Activated B cell treated with CpG ODN at 0.5 μM for 24 hours (primary cell): ENCODE measurements around the gene SYNE2. TPM values are rescaled to one million over a fixed set of nuclear protein-coding genes. Genes with fewer than 3 reads are reported as not detected.

ENCODE experiments used
- ATAC-seq: fragments of 200-7000 bp; cut with Tn5 transposase; one replicate; pipeline ENCODE4 v1.10.0; 2021; ENCODE audit warnings: low read depth, mild to moderate bottlenecking, moderate library complexity
- CTCF ChIA-PET: fragments of 350-600 bp; sonication (Branson Sonifier 250); formaldehyde crosslinking; loops from one replicate; lab custom pipeline; 2021; ENCODE audit warnings: antibody characterized with exemption; lab: Charles Lee
- POLR2A ChIA-PET: fragments of 350-600 bp; sonication (Branson Sonifier 250); formaldehyde crosslinking; loops from one replicate; lab custom pipeline; 2021; ENCODE audit warnings: antibody characterized with exemption; lab: Charles Lee
- DNase-seq: peaks from one replicate; pipeline ENCODE4 v3.0.0; 2022
- H3K27ac Mint-ChIP-seq: one replicate; pipeline ENCODE4 v1.8.0; 2020; ENCODE audit warnings: mixed read lengths
- H3K27me3 Mint-ChIP-seq: one replicate; pipeline ENCODE4 v1.8.0; 2021; ENCODE audit warnings: mixed read lengths
- H3K36me3 Mint-ChIP-seq: one replicate; pipeline ENCODE4 v1.8.0; 2021; ENCODE audit warnings: low read depth, mixed read lengths
- H3K4me1 Mint-ChIP-seq: one replicate; pipeline ENCODE4 v1.8.0; 2021; ENCODE audit warnings: mixed read lengths
- H3K4me3 Mint-ChIP-seq: one replicate; pipeline ENCODE4 v1.8.0; 2020; ENCODE audit warnings: mild to moderate bottlenecking, mixed read lengths
- H3K9me3 Mint-ChIP-seq: one replicate; pipeline ENCODE4 v1.8.0; 2020; ENCODE audit warnings: mixed read lengths
- intact Hi-C: fragments of 100-400 bp; cut with micrococcal nuclease; formaldehyde crosslinking; loops from one replicate; pipeline ENCODE4 v1.15.1; 2024
- total RNA-seq: library from RNA; stranded (reverse); gene quantifications from 2 replicates; pipeline ENCODE4 v1.2.3, GENCODE V29; 2022
- TF ChIP-seq, protein P1 (sequence below): fragments of 200-600 bp; IDR thresholded peaks from one replicate; pipeline ENCODE4 v1.8.0; 2022; ENCODE audit warnings: antibody characterized with exemption, mild to moderate bottlenecking

The SYNE2 gene
- total RNA-seq, 1 donor from 2014 or later: 40.1 TPM

DNA sequence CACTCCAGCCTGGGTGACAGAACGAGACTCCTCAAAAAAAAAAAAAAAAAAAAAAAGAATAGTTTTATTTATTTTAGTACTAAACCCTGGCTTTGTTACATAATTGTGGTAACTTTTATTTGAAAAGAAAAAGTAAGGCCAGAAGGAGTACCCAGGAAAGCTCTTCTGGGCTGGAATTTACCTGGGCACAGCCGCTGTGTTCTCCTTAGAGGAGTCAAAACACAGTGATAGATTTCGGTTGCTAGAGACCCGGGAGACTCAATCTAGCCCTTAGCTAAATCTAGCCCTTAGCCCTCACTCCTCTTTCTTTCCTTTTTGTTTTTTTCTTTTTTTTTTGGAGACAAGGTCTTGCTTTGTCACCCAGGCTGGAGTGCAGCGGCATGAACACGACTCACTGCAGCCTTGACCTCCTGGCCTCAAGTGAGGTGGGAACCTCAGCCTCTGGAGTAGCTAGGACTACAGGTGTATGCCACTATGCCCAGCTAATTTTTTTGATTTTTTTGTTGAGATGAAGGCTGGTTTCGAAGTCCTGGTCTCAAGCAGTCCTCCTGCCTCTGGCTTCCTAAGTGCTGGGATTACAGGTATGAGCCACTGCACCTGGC, 49.7 kb downstream of the SYNE2 start:
- H3K36me3 Mint-ChIP-seq: no peaks in the 10 kb centered on the region
- CTCF ChIA-PET: no interaction called here
- H3K27me3 Mint-ChIP-seq: no peaks in the 10 kb centered on the region
- H3K4me1 Mint-ChIP-seq: peaks cover 13% of the 10 kb centered on the region
- H3K27ac Mint-ChIP-seq: no peak overlapping the region
- DNase-seq: no peak
- POLR2A ChIA-PET: no interaction called here
- intact Hi-C loops: no loop called here
- H3K9me3 Mint-ChIP-seq: no peaks in the 10 kb centered on the region
- no peak for ATAC-seq
- TF ChIP-seq, protein P1, sequence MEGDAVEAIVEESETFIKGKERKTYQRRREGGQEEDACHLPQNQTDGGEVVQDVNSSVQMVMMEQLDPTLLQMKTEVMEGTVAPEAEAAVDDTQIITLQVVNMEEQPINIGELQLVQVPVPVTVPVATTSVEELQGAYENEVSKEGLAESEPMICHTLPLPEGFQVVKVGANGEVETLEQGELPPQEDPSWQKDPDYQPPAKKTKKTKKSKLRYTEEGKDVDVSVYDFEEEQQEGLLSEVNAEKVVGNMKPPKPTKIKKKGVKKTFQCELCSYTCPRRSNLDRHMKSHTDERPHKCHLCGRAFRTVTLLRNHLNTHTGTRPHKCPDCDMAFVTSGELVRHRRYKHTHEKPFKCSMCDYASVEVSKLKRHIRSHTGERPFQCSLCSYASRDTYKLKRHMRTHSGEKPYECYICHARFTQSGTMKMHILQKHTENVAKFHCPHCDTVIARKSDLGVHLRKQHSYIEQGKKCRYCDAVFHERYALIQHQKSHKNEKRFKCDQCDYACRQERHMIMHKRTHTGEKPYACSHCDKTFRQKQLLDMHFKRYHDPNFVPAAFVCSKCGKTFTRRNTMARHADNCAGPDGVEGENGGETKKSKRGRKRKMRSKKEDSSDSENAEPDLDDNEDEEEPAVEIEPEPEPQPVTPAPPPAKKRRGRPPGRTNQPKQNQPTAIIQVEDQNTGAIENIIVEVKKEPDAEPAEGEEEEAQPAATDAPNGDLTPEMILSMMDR: no peak
- no peak overlapping the region for H3K4me3 Mint-ChIP-seq

DNA sequence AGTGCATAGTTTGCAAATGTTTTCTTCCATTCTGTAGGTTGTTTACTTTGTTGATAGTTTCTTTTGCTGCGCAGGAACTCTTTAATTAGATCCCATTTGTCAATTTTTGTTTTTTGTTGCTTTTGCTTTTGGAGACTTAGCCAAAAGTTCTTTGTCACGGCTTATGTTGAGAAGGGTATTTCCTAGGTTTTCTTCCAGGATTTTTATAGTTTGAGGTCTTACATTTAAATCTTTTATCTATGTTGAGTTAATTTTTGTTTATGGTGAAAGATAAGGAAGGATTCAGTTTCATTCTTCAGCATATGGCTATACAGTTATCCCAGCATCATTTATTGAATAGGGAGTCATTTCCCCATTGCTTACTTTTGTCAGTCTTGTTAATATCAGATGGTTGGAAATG, 51.9 kb downstream of the SYNE2 start:
- ChIA-PET POLR2A (no interaction called here), CTCF (no interaction called here)
- TF ChIP-seq, protein P1: no peak
- peaks cover 21% of the 10 kb centered on the region for H3K4me1 Mint-ChIP-seq
- intact Hi-C loops: loop anchor here (5.0 kb wide), 1 partner anchor 52 kb away; the partner anchor contains the start of gene SYNE2
- H3K36me3 Mint-ChIP-seq: no peaks in the 10 kb centered on the region
- H3K27ac Mint-ChIP-seq: no peak overlapping the region
- H3K4me3 Mint-ChIP-seq: no peak overlapping the region
- DNase-seq: no peak
- no peaks in the 10 kb centered on the region for H3K27me3 Mint-ChIP-seq
- no peaks in the 10 kb centered on the region for H3K9me3 Mint-ChIP-seq
- no peak for ATAC-seq

DNA sequence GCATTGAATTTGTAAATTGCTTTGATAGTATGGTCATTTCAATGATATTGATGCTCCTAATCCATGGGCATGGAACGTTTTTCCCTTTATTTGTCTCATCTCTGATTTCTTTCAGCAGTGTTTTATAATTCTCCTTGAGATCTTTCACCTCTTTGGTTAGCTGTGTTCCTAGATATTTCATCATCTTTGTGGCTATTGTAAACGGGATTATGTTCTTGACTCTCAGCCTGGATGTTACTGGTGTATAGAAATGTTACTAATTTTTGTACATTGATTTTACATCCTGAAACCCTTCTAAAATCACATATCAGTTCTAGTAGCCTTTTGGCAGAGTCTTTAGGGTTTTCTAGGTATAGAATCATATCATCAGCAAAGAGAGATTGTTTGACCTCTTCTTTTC, 52.6 kb downstream of the SYNE2 start:
- no peak overlapping the region for H3K27ac Mint-ChIP-seq
- no peak for DNase-seq
- peaks cover 15% of the 10 kb centered on the region for H3K4me1 Mint-ChIP-seq
- TF ChIP-seq, protein P1: no peak
- ChIA-PET POLR2A (no interaction called here), CTCF (no interaction called here)
- intact Hi-C loops: loop anchor here (5.0 kb wide), 1 partner anchor 53 kb away; the partner anchor contains the start of gene SYNE2
- H3K4me3 Mint-ChIP-seq: no peak overlapping the region
- ATAC-seq: no peak
- H3K36me3 Mint-ChIP-seq: peaks cover 2% of the 10 kb centered on the region
- no peaks in the 10 kb centered on the region for H3K27me3 Mint-ChIP-seq
- no peaks in the 10 kb centered on the region for H3K9me3 Mint-ChIP-seq

DNA sequence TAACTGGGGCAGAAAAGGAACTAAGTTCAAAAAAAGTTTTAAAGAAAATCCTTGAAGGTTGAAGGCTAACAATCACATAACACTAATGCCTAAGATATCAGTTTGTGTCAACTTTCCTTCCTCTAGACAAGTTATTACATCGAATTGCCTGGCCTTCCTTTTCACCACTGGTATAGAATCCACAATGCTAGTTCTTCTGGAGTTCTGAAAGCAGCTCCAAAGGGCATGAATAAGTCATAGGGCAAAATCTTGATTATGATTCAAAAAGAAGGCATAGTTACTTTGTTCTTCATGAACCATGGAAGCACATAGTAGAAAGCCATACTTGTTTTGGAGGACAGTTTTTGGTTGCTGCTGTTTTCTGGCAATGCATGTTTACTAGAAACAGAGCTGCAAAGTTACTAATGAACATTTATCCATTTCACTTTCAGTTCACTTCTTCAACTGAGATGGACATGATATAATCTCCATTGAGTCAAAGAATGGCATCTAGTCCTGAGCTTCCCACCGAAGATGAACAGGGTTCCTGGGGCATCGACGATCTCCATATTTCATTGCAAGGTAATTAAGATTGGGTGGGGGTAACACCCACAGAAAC, 56.0 kb downstream of the SYNE2 start:
- H3K27me3 Mint-ChIP-seq: no peaks in the 10 kb centered on the region
- TF ChIP-seq, protein P1: no peak
- H3K4me3 Mint-ChIP-seq: no peak overlapping the region
- ATAC-seq (no peak), DNase-seq (no peak)
- POLR2A ChIA-PET: interaction anchor here (0.5 kb wide), 1 partner anchor 40 kb away, joined by 3 read pairs; no protein-coding TSS in a partner anchor
- CTCF ChIA-PET: no interaction called here
- H3K9me3 Mint-ChIP-seq: no peaks in the 10 kb centered on the region
- peaks cover 9% of the 10 kb centered on the region for H3K4me1 Mint-ChIP-seq
- peaks cover 20% of the 10 kb centered on the region for H3K36me3 Mint-ChIP-seq
- H3K27ac Mint-ChIP-seq: no peak overlapping the region
- intact Hi-C loops: loop anchor here (5.0 kb wide), 1 partner anchor 56 kb away; the partner anchor contains the start of gene SYNE2

DNA sequence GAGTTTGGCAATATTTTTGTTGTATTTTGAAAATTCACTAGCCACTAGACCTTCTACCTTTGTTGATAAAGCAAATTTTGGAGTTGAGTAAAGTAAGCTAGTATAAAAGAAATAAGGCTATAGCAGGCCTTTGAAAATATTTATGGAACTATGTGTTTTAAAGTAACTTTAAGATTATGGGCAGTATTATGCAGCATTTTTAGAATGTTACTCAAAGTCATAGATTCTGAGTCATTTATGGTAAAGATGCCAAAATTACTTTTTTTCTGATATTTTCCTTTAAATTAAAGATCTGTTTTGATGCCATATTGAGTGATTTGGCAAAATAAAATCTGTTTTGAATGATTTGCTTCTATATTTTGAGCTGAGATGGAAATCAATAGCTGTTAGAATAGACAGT, 57.2 kb downstream of the SYNE2 start:
- no peak for DNase-seq
- Mint-ChIP-seq H3K4me3 (no peak overlapping the region), H3K27me3 (no peaks in the 10 kb centered on the region), H3K36me3 (peaks cover 20% of the 10 kb centered on the region), H3K4me1 (peaks cover 9% of the 10 kb centered on the region), H3K9me3 (no peaks in the 10 kb centered on the region), H3K27ac (no peak overlapping the region)
- intact Hi-C loops: loop anchor here (5.0 kb wide), 1 partner anchor 58 kb away; the partner anchor contains the start of gene SYNE2
- POLR2A ChIA-PET: no interaction called here
- CTCF ChIA-PET: no interaction called here
- TF ChIP-seq, protein P1: no peak
- no peak for ATAC-seq
